Gastroesophageal sphincter (tissue), 3 donors: ENCODE measurements around the gene RIMS3.

Experiments
- CTCF ChIP-seq, 4 experiments: fragments of 200-600 bp in 2 of 4; fragments of 450-650 bp in 2 of 4; sonication (generic) in 1 of 4; IDR thresholded peaks; one replicate each; pipeline ENCODE4 v1.5.1; 2017 to 2019; ENCODE audit warnings: antibody characterized with exemption in 4 of 4, mild to moderate bottlenecking in 2 of 4, moderate library complexity in 2 of 4
- POLR2A ChIP-seq, 2 donors: fragments of 450-650 bp; IDR thresholded peaks; one replicate each; pipeline ENCODE4 v1.6.1; 2017; ENCODE audit warnings: antibody characterized with exemption in 2 of 2, mild to moderate bottlenecking in 2 of 2, moderate library complexity in 1 of 2
- POLR2AphosphoS5 ChIP-seq: sonication (generic); formaldehyde crosslinking; IDR thresholded peaks from one replicate; pipeline ENCODE4 v1.6.1; 2017; ENCODE audit warnings: antibody characterized with exemption

DNA sequence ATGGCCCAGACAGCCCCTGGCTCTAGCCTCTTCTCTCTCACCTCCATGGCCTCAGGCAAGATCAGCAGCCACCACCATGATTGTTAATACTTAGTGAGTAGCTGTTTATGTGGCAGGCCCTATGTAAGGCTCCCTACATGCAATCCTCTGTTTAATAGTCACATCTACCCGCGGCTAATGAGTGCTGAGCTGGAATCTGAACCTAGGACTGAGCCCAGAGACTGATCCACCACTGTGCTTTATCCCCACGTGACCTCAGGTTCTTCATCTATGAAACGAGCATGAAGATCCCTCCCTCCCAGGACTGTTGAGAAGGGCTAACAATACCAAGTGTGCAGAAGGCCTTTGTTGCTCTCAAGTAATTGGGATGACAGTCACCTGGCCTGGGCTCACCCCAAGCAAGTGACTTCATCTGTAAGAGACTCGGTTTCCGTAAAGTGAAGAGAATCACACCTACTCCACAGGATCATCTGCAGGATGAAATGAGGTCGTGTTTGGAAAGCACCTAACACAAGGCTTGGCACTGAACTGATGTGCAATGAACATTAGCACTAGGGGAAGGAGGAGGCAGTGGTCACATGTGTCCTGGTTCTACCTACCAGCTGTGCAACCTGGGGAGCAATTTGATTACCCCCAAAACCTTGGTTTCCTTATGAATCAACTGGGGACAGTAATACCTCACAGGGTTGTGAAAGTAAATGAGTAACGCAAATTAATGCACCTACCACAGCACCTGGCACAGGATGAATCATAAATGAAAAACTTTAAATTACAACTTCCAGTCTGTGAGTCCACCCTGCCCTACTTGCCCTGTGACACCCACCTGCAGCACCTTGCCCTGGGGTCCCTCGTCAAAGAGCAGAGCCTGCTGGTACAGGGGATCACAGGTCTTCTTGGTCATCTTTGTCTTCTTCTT lies 37.2 kb downstream of the RIMS3 start:
- no peak for TF ChIP-seq CTCF (IDR thresholded peaks at IDR 0.05)
- TF ChIP-seq POLR2A (IDR thresholded peaks at IDR 0.05) = no peak
- no peak for TF ChIP-seq POLR2AphosphoS5
